Smooth muscle cell of bladder (primary cell): ENCODE results near the gene USP53. TPM values are rescaled to one million over a fixed set of nuclear protein-coding genes. Genes with fewer than 3 reads are reported as not detected.

Source experiments
- total RNA-seq: library from RNA; depleted of rRNA; stranded (reverse); fragments of >200 nt; gene quantifications from 2 replicates; pipeline ENCODE4 v1.2.3, GENCODE V29; 2014

The USP53 gene
- 29.0 and 50.6 TPM in 2 replicates for total RNA-seq

DNA sequence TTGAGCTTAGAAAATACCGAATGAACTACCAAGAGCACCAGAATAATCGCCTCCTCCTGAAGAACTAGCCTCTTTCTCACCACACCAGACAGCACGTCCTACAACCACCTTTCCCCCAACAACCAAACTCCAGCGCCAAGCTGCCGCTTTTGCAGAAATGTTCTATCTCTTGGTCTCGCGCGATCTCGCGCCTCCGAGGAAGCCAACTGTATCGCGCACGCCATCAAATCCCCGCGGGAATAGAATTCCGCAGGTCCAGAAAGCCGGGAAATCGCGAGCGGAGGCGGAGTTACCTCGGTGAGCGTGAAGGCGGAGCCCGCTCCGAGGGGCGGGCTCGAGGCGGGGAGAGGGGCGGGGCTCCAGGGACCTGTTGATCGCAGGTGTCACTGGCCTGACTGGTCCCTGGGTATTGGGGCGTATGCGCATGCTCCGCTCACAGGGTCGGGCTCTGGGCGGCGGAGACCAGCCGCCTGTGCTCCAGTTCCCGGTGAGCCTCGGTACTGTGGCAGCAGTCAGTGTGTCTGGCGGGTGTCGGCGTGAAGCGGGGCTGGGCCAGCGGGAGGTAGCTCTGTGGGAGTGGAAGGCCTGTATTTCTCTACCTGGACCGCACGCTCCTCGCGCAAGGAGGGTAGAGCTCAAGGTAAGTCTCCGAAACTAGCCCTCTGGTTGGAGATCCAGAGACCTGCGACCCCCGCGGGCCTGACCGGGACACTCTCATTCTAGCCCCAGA is at the start of gene USP53:
Gene USP53, plus strand, starts transcription at position 480 of the 730 bp plus-strand sequence. CDS start 27,047 bp downstream, outside the sequence.

GRCh38 chr4:119321921-119322687 is 109.6 kb downstream of the USP53 start, which contains the start of gene FABP2:
FABP2 (minus strand) TSS chr4:119322138; CDS start chr4:119322102, 36 bp downstream.

Other genes starting within 250 kb of the USP53 start
- 0.28 and 0.83 TPM in 2 replicates for gene MYOZ2, start 76.9 kb upstream of the USP53 start, total RNA-seq
- gene FABP2, start 109.4 kb downstream of the USP53 start, total RNA-seq = not detected in 2 replicates